Choroid plexus epithelial cell (primary cell): Measurements from ENCODE around the gene HDGF.

Source experiments
- DNase-seq: peaks from one replicate; pipeline ENCODE4 v3.0.0-alpha.2; 2010; ENCODE audit warnings: low read depth
- H3K4me3 ChIP-seq: 2 replicates; pipeline ENCODE4 v1.5.1; 2011; ENCODE audit warnings: low read depth, mild to moderate bottlenecking, control low read depth, low read length, moderate library complexity
- TF ChIP-seq, protein P1 (sequence below): conservative IDR thresholded peaks from 2 replicates; pipeline ENCODE4 v1.5.1; 2011; ENCODE audit warnings: low read depth, mild to moderate bottlenecking, control low read depth, inconsistent platforms, low read length, moderate library complexity

HDGF gene

DNA sequence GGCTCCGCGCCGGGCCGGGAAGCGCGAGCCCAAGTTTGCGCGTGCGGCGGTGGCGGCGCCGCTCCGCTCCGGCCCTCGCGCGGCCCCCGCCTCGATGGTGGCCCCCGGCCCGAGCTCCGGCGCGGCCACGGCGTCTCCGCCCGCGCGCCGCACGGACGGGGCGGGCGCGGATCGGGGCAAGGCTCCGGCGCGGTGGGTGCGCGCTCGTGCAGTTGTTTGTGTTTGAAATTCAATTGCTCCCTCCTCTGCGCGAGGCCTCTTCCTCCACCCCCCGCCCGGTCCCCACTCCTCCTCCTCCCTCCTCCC, at the start of gene HDGF:
TSS of gene HDGF (minus strand) at position 225 of the 306 bp plus-strand sequence. CDS start 246 bp downstream, outside the sequence.
- H3K4me3 ChIP-seq = peak within 1 kb of the TSS; percentile 95
- TF ChIP-seq, protein P1, sequence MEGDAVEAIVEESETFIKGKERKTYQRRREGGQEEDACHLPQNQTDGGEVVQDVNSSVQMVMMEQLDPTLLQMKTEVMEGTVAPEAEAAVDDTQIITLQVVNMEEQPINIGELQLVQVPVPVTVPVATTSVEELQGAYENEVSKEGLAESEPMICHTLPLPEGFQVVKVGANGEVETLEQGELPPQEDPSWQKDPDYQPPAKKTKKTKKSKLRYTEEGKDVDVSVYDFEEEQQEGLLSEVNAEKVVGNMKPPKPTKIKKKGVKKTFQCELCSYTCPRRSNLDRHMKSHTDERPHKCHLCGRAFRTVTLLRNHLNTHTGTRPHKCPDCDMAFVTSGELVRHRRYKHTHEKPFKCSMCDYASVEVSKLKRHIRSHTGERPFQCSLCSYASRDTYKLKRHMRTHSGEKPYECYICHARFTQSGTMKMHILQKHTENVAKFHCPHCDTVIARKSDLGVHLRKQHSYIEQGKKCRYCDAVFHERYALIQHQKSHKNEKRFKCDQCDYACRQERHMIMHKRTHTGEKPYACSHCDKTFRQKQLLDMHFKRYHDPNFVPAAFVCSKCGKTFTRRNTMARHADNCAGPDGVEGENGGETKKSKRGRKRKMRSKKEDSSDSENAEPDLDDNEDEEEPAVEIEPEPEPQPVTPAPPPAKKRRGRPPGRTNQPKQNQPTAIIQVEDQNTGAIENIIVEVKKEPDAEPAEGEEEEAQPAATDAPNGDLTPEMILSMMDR = no peak
- no peak for DNase-seq

DNA sequence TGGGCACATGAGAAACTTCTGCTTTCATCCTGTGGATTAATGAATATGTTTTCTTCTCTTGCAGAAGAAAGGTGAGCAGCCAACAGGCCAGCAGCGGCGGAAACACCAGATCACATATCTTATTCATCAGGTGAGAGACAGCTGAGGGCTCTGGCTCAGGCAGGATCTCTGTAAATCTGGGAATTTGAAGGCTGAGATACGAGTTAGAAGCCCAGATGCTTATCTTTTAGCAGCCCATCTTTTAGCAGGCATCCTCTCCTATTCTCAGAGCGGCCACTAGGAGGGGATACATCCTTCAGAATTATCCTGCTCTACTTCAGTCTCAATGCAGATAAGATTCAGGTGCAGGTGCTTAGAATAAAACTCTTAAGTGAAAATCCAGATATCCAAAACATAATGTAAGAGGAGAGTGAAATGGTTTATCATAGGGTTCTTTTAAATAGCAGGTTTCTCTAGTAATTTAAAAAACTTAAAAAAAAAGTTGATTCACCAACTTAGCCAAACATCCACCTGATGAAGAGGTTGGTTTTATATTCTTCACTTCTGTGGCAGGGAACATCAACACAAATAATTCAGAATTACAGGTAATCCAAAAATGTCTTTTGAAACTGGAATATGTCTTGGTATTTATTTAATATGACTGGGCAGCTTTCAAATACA, 45.9 kb upstream of the HDGF start:
- H3K4me3 ChIP-seq = no peak overlapping the region
- peak; percentile 77 for DNase-seq
- TF ChIP-seq, protein P1 = peak; percentile 86

DNA sequence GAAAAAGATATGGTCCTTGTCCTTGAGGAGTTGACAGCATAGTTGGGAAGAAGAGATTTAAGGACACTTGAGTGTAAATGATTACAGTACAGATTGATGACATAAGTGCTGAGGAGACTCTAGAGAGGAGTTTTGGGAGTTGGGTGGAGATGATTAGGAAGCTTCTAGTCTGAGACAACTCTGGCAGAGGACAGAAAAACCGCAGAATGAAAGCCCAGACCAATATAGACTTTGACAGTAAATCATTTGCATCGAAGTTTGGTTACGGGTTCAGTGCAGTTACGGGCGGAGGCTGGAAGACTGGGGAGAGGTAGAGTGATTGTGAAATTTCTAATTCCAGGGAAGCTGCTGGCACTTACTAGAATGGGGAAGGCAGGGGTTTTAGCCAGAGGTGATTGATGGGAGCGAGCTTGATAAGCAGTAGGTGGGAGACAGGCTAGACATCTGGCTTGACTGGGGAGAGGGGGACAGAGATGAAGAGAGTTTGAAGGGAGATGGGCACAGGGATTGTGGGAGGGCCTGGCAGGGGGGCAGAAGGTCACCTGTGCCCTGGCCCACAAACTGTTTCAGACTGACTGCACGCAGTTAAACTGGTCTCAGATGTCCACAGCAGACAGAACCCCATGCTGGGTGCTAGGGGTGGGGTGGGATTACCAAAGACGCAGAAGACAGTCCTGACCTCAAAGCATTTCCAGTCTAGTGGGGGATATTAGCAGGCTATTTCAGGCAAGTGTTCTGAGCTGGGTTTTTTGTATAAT, 45.0 kb upstream of the HDGF start:
- no peak for DNase-seq
- TF ChIP-seq, protein P1 = no peak
- H3K4me3 ChIP-seq = no peak overlapping the region

DNA sequence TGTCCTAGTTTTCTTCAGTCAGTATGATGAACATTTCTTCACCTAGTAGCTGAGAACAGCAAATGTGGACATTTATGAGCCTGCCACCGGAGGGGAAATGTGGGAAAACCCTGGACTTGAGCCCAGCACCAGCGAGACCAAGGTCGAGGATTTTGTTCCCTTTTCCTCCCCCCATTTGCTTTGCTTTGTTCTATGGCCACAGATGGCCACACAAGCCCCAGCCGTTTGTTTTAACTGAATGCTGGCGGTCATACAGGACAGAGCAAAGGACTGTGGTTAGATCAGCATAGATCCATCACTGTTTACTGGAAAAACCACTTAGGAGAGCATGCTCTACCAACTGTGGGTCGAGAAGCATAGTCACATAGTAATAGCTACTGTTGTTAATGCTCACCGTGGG, 44.3 kb upstream of the HDGF start:
- H3K4me3 ChIP-seq = no peak overlapping the region
- DNase-seq = no peak
- TF ChIP-seq, protein P1 = no peak

DNA sequence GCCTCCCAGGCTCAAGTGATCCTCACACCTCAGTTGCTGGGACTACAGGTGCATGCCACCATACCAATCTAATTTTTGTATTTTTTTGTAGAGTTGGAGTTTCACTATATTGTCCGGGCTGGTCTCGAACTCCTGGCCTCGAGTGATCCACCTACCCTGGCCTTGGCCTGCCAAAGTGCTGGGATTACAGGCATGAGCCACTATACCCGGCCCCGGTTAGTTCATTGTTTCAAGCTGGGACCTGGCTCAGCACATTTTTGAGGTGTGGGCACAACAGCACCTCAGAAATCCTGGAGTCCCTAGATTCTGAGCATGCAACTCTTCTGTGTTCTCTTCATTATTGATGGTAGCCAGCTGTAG, 43.9 kb upstream of the HDGF start:
- H3K4me3 ChIP-seq = no peak overlapping the region
- TF ChIP-seq, protein P1 = no peak
- no peak for DNase-seq

DNA sequence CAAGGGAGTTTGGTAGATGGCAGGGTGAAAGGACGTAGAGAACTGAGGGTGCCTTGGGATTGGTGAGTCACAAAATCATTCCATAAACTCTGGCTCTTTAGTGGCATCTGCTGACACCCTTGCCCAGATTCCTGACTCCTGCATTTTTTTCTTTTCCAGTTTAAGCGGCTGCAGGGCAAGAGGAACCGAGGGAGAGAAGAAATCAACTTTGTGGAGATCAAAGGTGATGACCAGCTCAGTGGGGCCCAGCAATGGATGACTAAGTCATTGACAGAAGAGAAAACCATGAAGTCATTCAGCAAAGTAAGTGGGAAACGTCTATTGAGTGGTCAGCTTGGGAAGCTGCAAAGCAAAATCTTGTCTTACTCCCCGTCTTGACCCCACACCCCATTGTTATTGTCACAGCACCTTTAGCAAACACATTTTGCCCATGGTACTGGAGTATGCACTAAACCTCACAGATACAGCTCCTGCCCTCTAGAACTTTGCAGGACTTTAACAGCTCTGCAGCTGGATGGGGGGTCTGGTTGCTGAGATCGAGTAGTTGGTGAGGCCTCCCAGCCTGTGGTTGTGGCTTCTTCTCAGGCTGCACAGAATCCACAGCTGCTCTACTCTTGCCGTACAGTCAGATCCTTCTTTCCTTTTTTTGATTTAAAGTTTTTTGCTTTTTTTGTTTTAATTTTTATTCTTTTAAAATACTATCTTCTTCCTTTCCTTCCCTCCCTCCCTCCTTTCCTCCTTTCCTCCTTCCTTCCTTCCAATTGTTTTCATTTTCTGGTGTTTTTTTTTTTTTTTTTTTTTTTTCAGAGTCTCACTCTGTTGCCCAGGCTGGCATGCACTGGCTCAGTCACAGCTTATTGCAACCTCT, 43.3 kb upstream of the HDGF start:
- TF ChIP-seq, protein P1 = no peak
- peak; percentile 33 for DNase-seq
- no peak overlapping the region for H3K4me3 ChIP-seq
